ENCODE measurements around the gene VIP.

- TF ChIP-seq CTCF (IDR thresholded peaks at IDR 0.05 in 8 of 11, conservative IDR thresholded peaks at IDR 0.05 in 3 of 11) (no peak), POLR2A (IDR thresholded peaks at IDR 0.05) (no peak)
Observed at GRCh38 chr6:152750694-152751093, at the start of gene VIP.
